ENCODE data around the gene MAL.

DNA sequence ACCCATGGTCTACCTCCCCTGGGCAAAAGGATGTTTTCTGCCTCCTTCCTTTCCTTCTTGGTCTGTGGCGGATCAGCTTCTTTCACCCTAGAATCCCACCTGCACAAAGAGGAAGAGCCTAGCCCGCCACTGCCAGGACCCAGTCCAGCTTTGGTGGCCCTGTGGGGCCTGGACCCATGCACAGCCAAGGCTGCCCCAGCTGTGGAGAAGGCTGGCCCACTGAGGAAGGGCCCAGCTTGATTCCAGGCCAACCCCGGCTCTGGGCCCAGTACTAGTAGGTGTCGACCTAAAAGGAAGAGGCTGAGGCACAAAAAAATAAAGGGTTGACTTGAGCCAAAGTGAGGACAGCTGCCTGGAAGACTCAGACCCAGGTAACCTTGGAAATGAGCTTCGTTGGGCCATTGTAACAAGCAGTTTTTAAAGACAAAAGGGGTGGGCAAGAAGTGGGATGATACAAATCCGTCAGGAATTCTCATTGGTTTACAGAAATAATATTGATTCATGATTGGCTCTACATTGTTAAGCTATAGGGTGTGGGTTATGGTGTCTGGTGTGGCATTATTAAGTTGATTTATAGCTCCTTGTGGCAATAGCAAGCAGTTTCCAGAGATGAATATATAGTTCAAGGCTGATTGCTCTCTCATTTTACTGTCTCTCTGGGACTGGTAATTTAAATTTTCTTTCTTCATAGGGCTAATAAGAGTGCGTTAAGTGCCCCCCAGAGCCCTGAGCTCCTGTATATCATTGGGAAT is 29.8 kb upstream of the MAL start:
- TF ChIP-seq CTCF (IDR thresholded peaks at IDR 0.05; ENCODE audit: control extremely low read depth in 1 of 3, insufficient read depth in 1 of 3, low read depth in 1 of 3, low read length in 3 of 3) (no peak), POLR2A (IDR thresholded peaks at IDR 0.05; ENCODE audit: control extremely low read depth in 1 of 2, low read depth in 2 of 2, low read length in 2 of 2) (no peak), SAP30 (IDR thresholded peaks at IDR 0.05; ENCODE audit: insufficient read depth, insufficient replicate concordance, low read length) (no peak), RFX5 (IDR thresholded peaks at IDR 0.05; ENCODE audit: borderline replicate concordance, low read depth, low read length) (no peak), EZH2 (IDR thresholded peaks at IDR 0.05; ENCODE audit: low read depth, low read length, severe bottlenecking) (no peak), KDM1A (IDR thresholded peaks at IDR 0.05; ENCODE audit: borderline replicate concordance, low read length) (no peak)

All from H1 (cell line).